GM18868 (cell line): ENCODE measurements around the gene MESD.

Source experiments
- ATAC-seq: cut with Tn5 transposase; IDR thresholded peaks from one replicate; pipeline ENCODE4 v1.9.1; 2021; ENCODE audit warnings: mild to moderate bottlenecking, moderate library complexity; ENCODE audit not compliant: unreplicated experiment

The MESD gene

GRCh38 chr15:81015621-81016488, 26.2 kb upstream of the MESD start:
- no peak for ATAC-seq

GRCh38 chr15:81014446-81015093, 25.0 kb upstream of the MESD start:
- ATAC-seq: no peak

GRCh38 chr15:81013396-81013929, 23.8 kb upstream of the MESD start:
- ATAC-seq: no peak

GRCh38 chr15:81012588-81012987, 23.0 kb upstream of the MESD start:
- ATAC-seq: no peak

GRCh38 chr15:81011593-81011992, 22.0 kb upstream of the MESD start:
- no peak for ATAC-seq

- ATAC-seq: no peak
Observed at GRCh38 chr15:81010086-81010485, 20.5 kb upstream of the MESD start.

GRCh38 chr15:81008312-81008711, 18.7 kb upstream of the MESD start:
- no peak for ATAC-seq

GRCh38 chr15:81007428-81008064, 17.9 kb upstream of the MESD start:
- ATAC-seq: no peak

- no peak for ATAC-seq
Observed at GRCh38 chr15:81006124-81006523, 16.5 kb upstream of the MESD start.

- ATAC-seq: no peak
Observed at GRCh38 chr15:81003097-81003350, 13.4 kb upstream of the MESD start.

- no peak for ATAC-seq
Observed at GRCh38 chr15:81002331-81003096, 12.9 kb upstream of the MESD start.

- ATAC-seq: no peak
Observed at GRCh38 chr15:81002009-81002330, 12.4 kb upstream of the MESD start.

- peak; percentile 36 for ATAC-seq
Observed at GRCh38 chr15:81001152-81002008, 11.8 kb upstream of the MESD start.

- peak; percentile 56 for ATAC-seq
Observed at GRCh38 chr15:81000624-81001151, 11.1 kb upstream of the MESD start, which contains the start of gene TLNRD1. Gene TLNRD1 (plus strand): TSS chr15:81000923. CDS start chr15:81002272, 1,349 bp downstream.

GRCh38 chr15:81000144-81000623, 10.6 kb upstream of the MESD start:
- ATAC-seq: no peak

- peak; percentile 29 for ATAC-seq
Observed at GRCh38 chr15:80999623-81000036, 10.0 kb upstream of the MESD start.

GRCh38 chr15:80998251-80998650, 8.6 kb upstream of the MESD start:
- ATAC-seq: no peak

GRCh38 chr15:80997692-80998091, 8.1 kb upstream of the MESD start:
- ATAC-seq: no peak

- no peak for ATAC-seq
Observed at GRCh38 chr15:80996247-80996646, 6.6 kb upstream of the MESD start.

GRCh38 chr15:80992441-80992840, 2.8 kb upstream of the MESD start:
- ATAC-seq: no peak
